GM12892 (cell line): Measurements from ENCODE around the gene ZNF532.

Experiments
- DNase-seq: peaks from one replicate; pipeline ENCODE4 v3.0.0; 2011; ENCODE audit not compliant: insufficient read length
- FAIRE-seq: peaks from 2 replicates; lab custom pipeline; 2011; peaks lifted over from hg19 to GRCh38; lab: Jason Lieb, UNC
- POLR2A ChIP-seq: IDR thresholded peaks from 2 replicates; pipeline ENCODE4 v1.6.1; 2011; ENCODE audit warnings: low read depth, low read length, control low read depth
- POLR2AphosphoS5 ChIP-seq: IDR thresholded peaks from 2 replicates; pipeline ENCODE4 v1.6.1; 2011; ENCODE audit warnings: low read depth, low read length, control low read depth
- TAF1 ChIP-seq: IDR thresholded peaks from 2 replicates; pipeline ENCODE4 v1.6.1; 2011; ENCODE audit warnings: low read depth, mild to moderate bottlenecking, control low read depth, low read length, borderline replicate concordance

The ZNF532 gene

DNA sequence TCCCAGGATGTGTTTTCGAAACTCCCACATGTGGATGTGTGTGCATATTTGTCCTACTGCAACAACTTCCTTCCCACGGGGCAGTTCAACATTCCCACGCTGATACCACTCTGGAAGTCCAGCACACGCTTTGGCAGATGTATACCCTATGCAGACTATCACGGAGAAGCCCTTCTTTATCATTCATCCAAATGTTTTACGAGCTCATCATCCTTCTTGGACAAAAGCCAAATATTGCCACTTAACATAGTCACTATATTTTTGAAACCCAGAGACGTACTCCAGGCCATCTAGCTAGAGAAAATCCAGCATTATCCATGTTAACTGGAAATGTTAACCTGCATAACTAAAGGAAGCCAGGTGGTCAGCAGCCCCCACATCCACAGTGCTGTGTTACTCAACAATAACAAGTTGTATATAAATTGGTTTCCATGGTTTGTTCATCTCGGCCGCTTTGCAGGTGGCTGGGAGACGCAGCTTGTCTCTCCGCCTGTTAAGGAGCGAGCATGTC is 131.5 kb downstream of the ZNF532 start:
- FAIRE-seq, result no peak
- DNase-seq, result no peak

GRCh38 chr18:58996696-58997095 is 132.0 kb downstream of the ZNF532 start:
- FAIRE-seq, result no peak
- TF ChIP-seq POLR2AphosphoS5 (no peak), POLR2A (no peak), TAF1 (no peak)
- no peak for DNase-seq

More for the DNA sequence above, 131.5 kb downstream of the ZNF532 start:
- no peak for TF ChIP-seq POLR2AphosphoS5
- no peak for TF ChIP-seq POLR2A
- TF ChIP-seq TAF1, result no peak

- TF ChIP-seq TAF1 (no peak), POLR2A (no peak), POLR2AphosphoS5 (no peak)
- DNase-seq (no peak), FAIRE-seq (no peak)
Measured at GRCh38 chr18:58997811-58998337, 133.2 kb downstream of the ZNF532 start.

DNA sequence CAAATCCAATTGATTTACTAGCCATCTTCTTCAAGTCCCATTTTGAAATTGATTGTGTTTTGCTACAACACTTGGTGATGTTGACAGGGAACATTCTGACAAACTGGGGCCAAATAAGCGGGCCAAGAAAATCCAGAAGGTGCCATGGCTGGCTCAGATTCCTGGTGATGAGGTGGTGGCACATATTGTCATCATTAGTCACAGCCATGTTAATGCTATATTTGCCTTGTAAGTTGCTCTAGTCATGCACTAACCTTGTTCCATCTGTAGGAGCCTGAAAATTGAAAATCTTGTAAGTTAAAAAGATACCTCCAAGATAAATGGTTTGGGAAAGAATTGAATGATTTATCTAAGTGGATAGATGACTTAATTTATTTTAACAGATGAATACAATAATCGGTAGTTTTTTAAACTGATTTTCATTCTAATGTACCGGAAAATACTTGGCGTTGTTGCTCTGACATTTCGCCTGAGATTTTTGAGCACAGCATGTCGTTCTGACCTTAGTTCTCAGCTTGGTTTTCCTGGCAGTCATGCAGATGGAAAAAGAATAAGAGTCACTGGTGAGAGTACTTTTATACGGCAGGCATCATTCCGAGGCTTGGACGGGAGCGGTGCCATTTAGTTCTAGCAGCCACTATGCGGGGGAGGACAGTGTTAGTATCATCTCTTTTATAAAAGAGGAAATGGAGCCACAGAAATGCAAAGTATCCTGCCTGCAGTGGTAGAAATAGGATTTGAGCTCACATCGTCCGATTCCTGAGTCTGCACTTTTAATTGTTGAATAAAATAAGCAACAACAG is 133.9 kb downstream of the ZNF532 start:
- DNase-seq (no peak), FAIRE-seq (peak; percentile 48)
- TF ChIP-seq TAF1, result no peak
- no peak for TF ChIP-seq POLR2A
- no peak for TF ChIP-seq POLR2AphosphoS5

DNA sequence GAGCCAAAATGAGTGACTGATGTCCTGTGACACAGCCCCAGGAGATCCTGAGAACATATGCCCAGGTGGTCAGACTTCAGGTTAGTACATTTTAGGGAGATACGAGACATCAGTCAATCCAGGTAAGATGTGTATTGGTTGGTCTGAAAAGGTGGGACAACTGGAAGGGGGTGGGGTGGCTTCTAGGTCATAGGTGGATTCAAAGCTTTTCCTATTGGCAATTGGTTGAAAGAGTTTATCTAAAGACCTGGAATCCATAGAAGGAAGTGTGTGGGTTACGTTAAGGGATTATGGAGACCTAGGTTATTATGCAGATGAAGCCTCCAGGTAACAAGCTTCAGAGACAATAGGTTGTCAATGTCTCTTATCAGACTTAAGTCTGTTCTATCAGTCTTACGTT is 136.5 kb downstream of the ZNF532 start:
- no peak for FAIRE-seq
- TF ChIP-seq TAF1 (no peak), POLR2AphosphoS5 (no peak), POLR2A (no peak)
- no peak for DNase-seq

GRCh38 chr18:59001721-59002120 is 137.0 kb downstream of the ZNF532 start:
- FAIRE-seq, result no peak
- TF ChIP-seq TAF1 (no peak), POLR2A (no peak), POLR2AphosphoS5 (no peak)
- DNase-seq, result no peak

DNA sequence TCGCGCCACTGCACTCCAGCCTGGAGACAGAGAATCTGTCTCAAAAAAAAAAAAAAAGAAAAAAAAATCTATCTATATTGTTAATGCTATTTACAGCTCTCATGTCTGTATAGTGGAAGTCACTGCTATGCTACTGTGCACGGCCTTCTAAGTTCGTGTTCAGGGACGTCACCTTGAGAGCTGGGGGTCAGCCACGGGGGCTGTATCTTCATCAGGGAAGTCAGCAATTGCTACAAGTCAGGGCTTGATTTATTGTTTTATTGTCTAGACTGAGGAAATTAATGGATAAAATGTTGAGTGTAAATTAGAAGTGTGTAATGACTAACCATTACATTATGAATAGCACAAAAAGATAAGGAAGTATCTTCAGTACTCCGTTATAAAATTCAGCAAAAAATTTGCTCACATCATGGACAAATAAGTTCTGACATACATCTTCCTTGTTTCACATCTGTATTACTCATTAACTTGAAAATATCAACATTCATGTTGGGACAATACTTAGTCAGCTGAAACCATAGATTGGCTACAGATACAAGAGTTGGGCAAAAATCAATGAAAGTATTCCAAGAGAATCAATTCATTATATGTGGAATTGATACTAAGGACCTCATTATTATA is 138.4 kb downstream of the ZNF532 start:
- FAIRE-seq (no peak), DNase-seq (no peak)
- TF ChIP-seq POLR2A (no peak), POLR2AphosphoS5 (no peak), TAF1 (no peak)

DNA sequence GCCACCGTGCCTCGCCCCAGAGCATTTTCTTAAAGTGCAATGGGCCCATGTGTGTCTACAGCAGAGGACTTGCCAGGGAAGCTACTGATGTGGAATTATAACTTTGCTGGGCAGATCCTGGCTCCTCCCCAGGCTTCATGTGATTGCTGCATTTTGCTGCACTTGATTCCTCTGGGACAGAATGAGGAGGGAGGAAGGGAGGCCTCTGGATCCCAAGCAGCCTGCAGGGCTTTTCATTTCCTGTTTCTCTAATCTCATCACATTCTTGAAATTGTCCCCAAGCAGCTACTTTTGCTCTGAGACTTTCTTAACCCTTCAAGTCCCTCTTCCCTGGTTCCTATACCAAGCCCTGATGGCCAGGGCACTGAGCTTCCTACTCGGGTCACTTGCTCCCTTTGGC is 140.6 kb downstream of the ZNF532 start:
- FAIRE-seq (no peak), DNase-seq (no peak)
- TF ChIP-seq TAF1 (no peak), POLR2AphosphoS5 (no peak), POLR2A (no peak)

DNA sequence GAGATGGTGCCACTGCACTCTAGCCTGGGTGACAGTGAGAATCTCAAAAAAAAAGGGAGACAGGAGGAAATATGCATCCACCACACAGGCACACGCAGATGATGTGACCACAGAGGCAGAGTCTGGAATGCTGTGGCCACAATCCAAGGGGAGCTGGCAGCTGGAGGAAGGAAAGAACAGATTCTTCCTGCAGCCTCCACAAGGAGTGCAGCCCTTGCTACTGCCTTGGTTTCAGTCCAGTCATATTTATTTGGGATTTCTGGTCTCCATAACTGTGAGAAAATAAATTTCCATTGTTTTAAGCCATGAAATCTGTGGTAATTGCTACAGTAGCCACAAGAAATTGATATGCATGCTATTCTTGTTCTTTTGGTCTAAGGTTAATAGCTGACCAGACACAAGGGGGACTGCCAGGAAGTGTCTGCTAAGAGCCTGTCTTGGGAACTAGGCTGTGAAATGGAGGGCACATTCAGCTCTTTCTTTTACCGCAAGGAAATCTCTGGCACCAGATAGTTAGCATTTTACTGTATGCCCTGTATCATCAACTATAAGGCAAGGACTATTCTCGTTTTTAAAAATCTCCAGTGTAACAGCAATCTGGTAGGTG is 141.9 kb downstream of the ZNF532 start:
- no peak for FAIRE-seq
- TF ChIP-seq TAF1 (no peak), POLR2AphosphoS5 (no peak), POLR2A (no peak)
- no peak for DNase-seq

DNA sequence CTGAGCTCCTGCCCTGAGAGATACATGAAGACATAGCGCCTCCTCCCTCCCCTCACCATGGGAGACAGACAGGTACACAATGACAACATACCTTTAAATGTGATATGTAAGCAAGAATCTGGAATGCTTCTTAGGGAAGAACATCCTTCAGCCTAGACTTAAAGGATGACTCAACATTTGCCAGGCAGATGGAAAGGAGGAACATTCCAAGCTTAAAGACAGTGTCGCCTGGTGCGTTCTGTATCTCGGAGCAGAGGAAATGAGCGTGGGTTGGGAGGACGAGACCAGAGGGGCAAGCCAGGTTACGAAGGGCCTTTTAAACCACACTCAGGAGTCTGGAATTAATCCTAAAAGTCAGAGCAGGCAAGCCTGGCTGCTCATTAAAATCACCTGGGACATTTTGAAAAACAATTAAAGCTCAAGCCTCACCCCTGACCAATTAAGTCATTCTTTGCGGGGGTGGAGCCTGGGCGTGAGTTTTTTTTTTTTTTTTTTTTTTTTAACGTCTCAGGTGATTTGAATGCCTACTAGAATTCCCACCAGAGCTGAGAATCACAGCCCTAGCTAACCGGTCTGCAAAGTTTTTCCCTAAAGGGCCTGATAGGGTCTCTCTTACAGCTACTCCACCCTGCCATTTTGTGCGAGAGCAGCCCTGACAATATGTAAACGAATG is 143.8 kb downstream of the ZNF532 start:
- DNase-seq (no peak), FAIRE-seq (no peak)
- TF ChIP-seq POLR2A, result no peak
- no peak for TF ChIP-seq TAF1
- TF ChIP-seq POLR2AphosphoS5, result no peak
